ENCODE data around the gene SYK.
"Not testable (repeated sequence)": the region's sequence is repeated elsewhere in the genome, so short reads cannot be mapped to it uniquely, and the experiment has no call there.

SYK gene

GRCh38 chr9:90813523-90813922 lies 11.9 kb downstream of the SYK start:
- Histone ChIP-seq H3K27me3 (replicated peaks; ENCODE audit: control insufficient read depth, insufficient read depth, low read length) (peaks cover 20% of the 10 kb centered on the region), H3K9ac (ENCODE audit: low read length) (no peak overlapping the region), H3K36me3 (ENCODE audit: control insufficient read depth, insufficient read depth, low read length, severe bottlenecking) (no peaks in the 10 kb centered on the region), H3K4me3 (ENCODE audit: low read length) (no peak overlapping the region), H3K4me1 (ENCODE audit: control insufficient read depth, insufficient read depth, low read length) (peaks cover 3% of the 10 kb centered on the region), H3K9me3 (ENCODE audit: control insufficient read depth, low read length) (no peaks in the 10 kb centered on the region)
- DNase-seq (ENCODE audit: low read depth), result no peak

DNA sequence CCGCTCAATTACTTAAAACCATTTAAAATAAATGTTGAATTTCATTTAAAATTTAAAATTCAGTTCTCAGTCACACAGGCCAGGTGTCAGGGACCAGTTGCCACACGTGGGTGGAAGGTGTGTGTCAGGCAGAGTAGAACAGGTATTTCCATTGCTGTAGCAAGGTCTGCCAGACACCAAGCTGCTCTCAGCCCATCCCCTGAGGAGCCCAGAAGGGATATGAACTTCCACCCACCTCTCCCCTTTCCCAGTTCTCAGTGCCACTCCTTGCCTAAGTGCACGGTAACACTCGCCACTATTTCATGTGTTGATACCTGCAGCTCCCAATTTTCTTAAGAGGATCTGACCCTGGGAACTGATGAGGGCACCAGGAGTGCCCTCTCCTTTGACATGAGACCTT lies 12.7 kb downstream of the SYK start:
- Histone ChIP-seq H3K4me1 (ENCODE audit: control insufficient read depth, insufficient read depth, low read length) (peaks cover 3% of the 10 kb centered on the region), H3K27me3 (replicated peaks; ENCODE audit: control insufficient read depth, insufficient read depth, low read length) (peaks cover 12% of the 10 kb centered on the region), H3K36me3 (ENCODE audit: control insufficient read depth, insufficient read depth, low read length, severe bottlenecking) (no peaks in the 10 kb centered on the region), H3K9me3 (ENCODE audit: control insufficient read depth, low read length) (no peaks in the 10 kb centered on the region), H3K9ac (ENCODE audit: low read length) (no peak overlapping the region), H3K4me3 (ENCODE audit: low read length) (no peak overlapping the region)
- no peak for DNase-seq (ENCODE audit: low read depth)

DNA sequence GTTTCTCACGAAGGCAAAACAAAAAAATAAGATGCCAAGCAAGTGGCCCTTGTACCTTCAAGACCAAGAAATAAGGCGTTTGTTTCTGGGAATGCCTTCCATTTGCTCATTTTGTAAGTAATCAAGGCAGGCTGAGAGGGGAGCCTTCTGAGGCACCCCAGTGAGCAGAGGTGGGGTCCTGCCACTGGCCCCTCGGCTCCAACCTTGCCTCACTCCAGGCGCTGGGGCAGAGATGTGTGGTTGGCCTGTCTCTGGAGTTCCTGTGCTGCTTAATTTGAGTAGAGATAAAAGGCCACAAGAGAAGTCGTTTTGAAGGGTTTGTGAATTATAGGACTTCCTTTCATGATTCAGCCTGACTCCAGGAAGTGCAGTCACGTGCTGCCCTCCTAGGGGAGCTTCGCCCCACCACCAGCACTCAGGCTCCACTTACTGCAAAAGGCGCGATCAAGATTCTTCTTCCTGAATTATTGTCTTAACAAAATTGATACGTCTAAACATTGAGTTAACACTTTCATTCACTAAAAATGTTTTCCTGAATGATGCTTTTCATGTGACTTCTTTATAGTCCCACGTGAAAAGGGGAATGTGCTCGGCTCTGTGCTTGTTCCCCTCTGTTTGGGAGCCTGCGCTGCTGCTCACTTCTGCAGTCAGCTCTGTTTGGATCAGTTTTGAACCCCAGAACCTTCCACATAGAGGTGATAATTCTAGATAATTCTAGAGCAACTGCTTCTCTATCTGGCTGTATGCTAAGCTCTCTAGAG lies 13.7 kb downstream of the SYK start:
- Histone ChIP-seq H3K36me3 (ENCODE audit: control insufficient read depth, insufficient read depth, low read length, severe bottlenecking) (no peaks in the 10 kb centered on the region), H3K4me1 (ENCODE audit: control insufficient read depth, insufficient read depth, low read length) (peaks cover 3% of the 10 kb centered on the region), H3K9me3 (ENCODE audit: control insufficient read depth, low read length) (no peaks in the 10 kb centered on the region), H3K27me3 (replicated peaks; ENCODE audit: control insufficient read depth, insufficient read depth, low read length) (peaks cover 2% of the 10 kb centered on the region), H3K4me3 (ENCODE audit: low read length) (no peak overlapping the region), H3K9ac (ENCODE audit: low read length) (no peak overlapping the region)
- DNase-seq (ENCODE audit: low read depth), result no peak

GRCh38 chr9:90815944-90816357 lies 14.3 kb downstream of the SYK start:
- H3K4me1 ChIP-seq (ENCODE audit: control insufficient read depth, insufficient read depth, low read length), result peaks cover 3% of the 10 kb centered on the region
- DNase-seq (ENCODE audit: low read depth), result no peak
- no peaks in the 10 kb centered on the region for H3K9me3 ChIP-seq (ENCODE audit: control insufficient read depth, low read length)
- H3K4me3 ChIP-seq (ENCODE audit: low read length), result no peak overlapping the region
- H3K9ac ChIP-seq (ENCODE audit: low read length), result no peak overlapping the region
- no peaks in the 10 kb centered on the region for H3K36me3 ChIP-seq (ENCODE audit: control insufficient read depth, insufficient read depth, low read length, severe bottlenecking)
- no peaks in the 10 kb centered on the region for H3K27me3 ChIP-seq (replicated peaks; ENCODE audit: control insufficient read depth, insufficient read depth, low read length)

- peaks cover 3% of the 10 kb centered on the region for H3K4me1 ChIP-seq (ENCODE audit: control insufficient read depth, insufficient read depth, low read length)
- no peak overlapping the region for H3K9ac ChIP-seq (ENCODE audit: low read length)
- DNase-seq (ENCODE audit: low read depth), result no peak
- no peaks in the 10 kb centered on the region for H3K9me3 ChIP-seq (ENCODE audit: control insufficient read depth, low read length)
- H3K4me3 ChIP-seq (ENCODE audit: low read length), result no peak overlapping the region
- H3K36me3 ChIP-seq (ENCODE audit: control insufficient read depth, insufficient read depth, low read length, severe bottlenecking), result no peaks in the 10 kb centered on the region
- H3K27me3 ChIP-seq (replicated peaks; ENCODE audit: control insufficient read depth, insufficient read depth, low read length), result no peaks in the 10 kb centered on the region
These were observed 15.1 kb downstream of the SYK start for GRCh38 chr9:90816690-90817089.

- Histone ChIP-seq H3K36me3 (ENCODE audit: control insufficient read depth, insufficient read depth, low read length, severe bottlenecking) (no peaks in the 10 kb centered on the region), H3K27me3 (replicated peaks; ENCODE audit: control insufficient read depth, insufficient read depth, low read length) (peaks cover 2% of the 10 kb centered on the region)
- no peak for DNase-seq (ENCODE audit: low read depth)
These were observed 16.7 kb downstream of the SYK start for GRCh38 chr9:90818279-90818678.

GRCh38 chr9:90820406-90820805 lies 18.8 kb downstream of the SYK start:
- DNase-seq (ENCODE audit: low read depth); H3K9ac ChIP-seq (ENCODE audit: low read length); H3K27me3 ChIP-seq (replicated peaks; ENCODE audit: control insufficient read depth, insufficient read depth, low read length); H3K9me3 ChIP-seq (ENCODE audit: control insufficient read depth, low read length); H3K4me1 ChIP-seq (ENCODE audit: control insufficient read depth, insufficient read depth, low read length); H3K36me3 ChIP-seq (ENCODE audit: control insufficient read depth, insufficient read depth, low read length, severe bottlenecking); H3K4me3 ChIP-seq (ENCODE audit: low read length): not testable (repeated sequence)

More at GRCh38 chr9:90818279-90818678, 16.7 kb downstream of the SYK start:
- H3K4me3 ChIP-seq (ENCODE audit: low read length), result no peak overlapping the region
- H3K9me3 ChIP-seq (ENCODE audit: control insufficient read depth, low read length), result peaks cover 3% of the 10 kb centered on the region
- no peak overlapping the region for H3K9ac ChIP-seq (ENCODE audit: low read length)
- H3K4me1 ChIP-seq (ENCODE audit: control insufficient read depth, insufficient read depth, low read length), result peaks cover 3% of the 10 kb centered on the region

GRCh38 chr9:90821236-90821635 lies 19.6 kb downstream of the SYK start:
- H3K4me1 ChIP-seq (ENCODE audit: control insufficient read depth, insufficient read depth, low read length); H3K4me3 ChIP-seq (ENCODE audit: low read length); H3K27me3 ChIP-seq (replicated peaks; ENCODE audit: control insufficient read depth, insufficient read depth, low read length); DNase-seq (ENCODE audit: low read depth); H3K36me3 ChIP-seq (ENCODE audit: control insufficient read depth, insufficient read depth, low read length, severe bottlenecking); H3K9me3 ChIP-seq (ENCODE audit: control insufficient read depth, low read length); H3K9ac ChIP-seq (ENCODE audit: low read length): not testable (repeated sequence)

- Histone ChIP-seq H3K9me3 (ENCODE audit: control insufficient read depth, low read length) (peaks cover 3% of the 10 kb centered on the region), H3K4me3 (ENCODE audit: low read length) (no peak overlapping the region), H3K9ac (ENCODE audit: low read length) (no peak overlapping the region), H3K27me3 (replicated peaks; ENCODE audit: control insufficient read depth, insufficient read depth, low read length) (peaks cover 5% of the 10 kb centered on the region), H3K36me3 (ENCODE audit: control insufficient read depth, insufficient read depth, low read length, severe bottlenecking) (no peaks in the 10 kb centered on the region), H3K4me1 (ENCODE audit: control insufficient read depth, insufficient read depth, low read length) (no peaks in the 10 kb centered on the region)
- DNase-seq (ENCODE audit: low read depth), result no peak
These were observed 20.1 kb downstream of the SYK start for GRCh38 chr9:90821697-90822096.

- Histone ChIP-seq H3K36me3 (ENCODE audit: control insufficient read depth, insufficient read depth, low read length, severe bottlenecking) (no peaks in the 10 kb centered on the region), H3K4me1 (ENCODE audit: control insufficient read depth, insufficient read depth, low read length) (no peaks in the 10 kb centered on the region), H3K9ac (ENCODE audit: low read length) (no peak overlapping the region), H3K9me3 (ENCODE audit: control insufficient read depth, low read length) (peaks cover 3% of the 10 kb centered on the region), H3K27me3 (replicated peaks; ENCODE audit: control insufficient read depth, insufficient read depth, low read length) (peaks cover 13% of the 10 kb centered on the region), H3K4me3 (ENCODE audit: low read length) (no peak overlapping the region)
- DNase-seq (ENCODE audit: low read depth), result no peak
These were observed 21.2 kb downstream of the SYK start for GRCh38 chr9:90822866-90823265.

DNA sequence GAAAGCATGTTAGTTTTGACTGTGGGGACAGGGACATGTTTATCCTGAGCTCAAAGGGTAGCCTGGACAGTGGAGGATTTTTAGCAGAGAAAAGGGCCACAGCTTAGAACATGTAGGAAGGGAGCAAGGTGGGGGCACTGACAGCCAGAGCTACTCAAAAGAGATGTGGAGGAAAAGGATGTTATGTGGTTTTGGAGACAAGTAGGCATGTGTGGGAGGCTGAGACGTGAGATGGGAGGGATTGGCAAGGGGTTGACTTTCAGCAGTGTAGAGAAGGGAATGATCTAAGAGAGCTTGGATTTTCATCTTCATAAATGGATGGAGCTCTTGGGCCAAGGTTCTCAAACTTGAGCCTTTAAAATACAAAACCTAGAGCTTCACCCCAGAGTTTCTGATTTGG lies 24.0 kb downstream of the SYK start:
- DNase-seq (ENCODE audit: low read depth), result no peak
- H3K4me3 ChIP-seq (ENCODE audit: low read length), result no peak overlapping the region
- peaks cover 3% of the 10 kb centered on the region for H3K9me3 ChIP-seq (ENCODE audit: control insufficient read depth, low read length)
- no peaks in the 10 kb centered on the region for H3K36me3 ChIP-seq (ENCODE audit: control insufficient read depth, insufficient read depth, low read length, severe bottlenecking)
- H3K9ac ChIP-seq (ENCODE audit: low read length), result no peak overlapping the region
- H3K4me1 ChIP-seq (ENCODE audit: control insufficient read depth, insufficient read depth, low read length), result no peaks in the 10 kb centered on the region
- peaks cover 19% of the 10 kb centered on the region for H3K27me3 ChIP-seq (replicated peaks; ENCODE audit: control insufficient read depth, insufficient read depth, low read length)

Measured in adipocyte (in vitro differentiated cells).